Osteoblast (primary cell): ENCODE results near the gene TSEN2. TPM values are rescaled to one million over a fixed set of nuclear protein-coding genes. Genes with fewer than 3 reads are reported as not detected.

Experiments used
- DNase-seq: peaks from one replicate; pipeline ENCODE4 v3.0.0; 2011; ENCODE audit warnings: low spot score, mixed read lengths; ENCODE audit not compliant: insufficient read length; ENCODE audit errors: missing footprints
- H2AFZ ChIP-seq: 2 replicates; pipeline ENCODE4 v1.6.0; 2011; ENCODE audit warnings: mild to moderate bottlenecking, low read length
- H3K27ac ChIP-seq: 2 replicates; pipeline ENCODE4 v1.5.1; 2011; ENCODE audit warnings: mild to moderate bottlenecking, low read depth, low read length, moderate library complexity
- H3K27me3 ChIP-seq: 2 replicates; pipeline ENCODE4 v1.6.0; 2012; ENCODE audit warnings: mild to moderate bottlenecking, control low read depth, inconsistent platforms, low read length, moderate library complexity; ENCODE audit not compliant: insufficient read depth
- H3K36me3 ChIP-seq: 2 replicates; pipeline ENCODE4 v1.5.1; 2011; ENCODE audit warnings: mild to moderate bottlenecking, low read length, control low read depth, moderate library complexity; ENCODE audit not compliant: insufficient read depth
- H3K4me1 ChIP-seq: 2 replicates; pipeline ENCODE4 v1.5.1; 2011; ENCODE audit warnings: mild to moderate bottlenecking, low read length, control low read depth, moderate library complexity; ENCODE audit not compliant: insufficient read depth
- H3K4me2 ChIP-seq: 2 replicates; pipeline ENCODE4 v1.6.0; 2011; ENCODE audit warnings: mild to moderate bottlenecking, low read length; ENCODE audit not compliant: insufficient read depth
- H3K4me3 ChIP-seq: fragments of 200-600 bp; sonication (generic); 3 replicates; pipeline ENCODE4 v1.5.1; 2012; ENCODE audit warnings: mild to moderate bottlenecking, low read length, inconsistent platforms; ENCODE audit not compliant: insufficient read depth
- H3K79me2 ChIP-seq: 2 replicates; pipeline ENCODE4 v1.6.0; 2012; ENCODE audit warnings: mild to moderate bottlenecking, low read length, control low read depth, inconsistent platforms; ENCODE audit not compliant: insufficient read depth
- H3K9me3 ChIP-seq: 2 replicates; pipeline ENCODE4 v1.5.1; 2011; ENCODE audit warnings: low read depth, low read length, control low read depth
- H4K20me1 ChIP-seq: 2 replicates; pipeline ENCODE4 v1.6.0; 2012; ENCODE audit warnings: mild to moderate bottlenecking, low read length, control low read depth; ENCODE audit not compliant: insufficient read depth
- CTCF ChIP-seq: IDR thresholded peaks from 2 replicates; pipeline ENCODE4 v1.5.1; 2011; ENCODE audit warnings: mild to moderate bottlenecking, low read depth, low read length, moderate library complexity; ENCODE audit errors: extremely low read depth
- total RNA-seq: library from RNA; depleted of rRNA; stranded (reverse); fragments of >200 nt; gene quantifications from 2 replicates; pipeline ENCODE4 v1.2.3, GENCODE V29; 2012

The TSEN2 gene
- total RNA-seq, 1 donor = 13.0 TPM

GRCh38 chr3:12544652-12545472, 60.6 kb downstream of the TSEN2 start:
- DNase-seq = no peak
- no peak overlapping the region for H2AFZ ChIP-seq

GRCh38 chr3:12545473-12545791, 61.2 kb downstream of the TSEN2 start, which contains the start of gene MKRN2OS:
MKRN2OS (minus strand) TSS chr3:12545499; CDS start chr3:12545464, 35 bp downstream.
- no peak for TF ChIP-seq CTCF
- H3K27me3 ChIP-seq = peaks cover 5% of the 10 kb centered on the region
- H3K4me1 ChIP-seq = no peaks in the 10 kb centered on the region

More at GRCh38 chr3:12544652-12545472, 60.6 kb downstream of the TSEN2 start:
- Histone ChIP-seq H3K27me3 (peaks cover 1% of the 10 kb centered on the region), H3K9me3 (no peaks in the 10 kb centered on the region), H4K20me1 (no peaks in the 10 kb centered on the region), H3K4me2 (no peak overlapping the region), H3K27ac (no peak overlapping the region), H3K79me2 (no peaks in the 10 kb centered on the region), H3K4me3 (no peak overlapping the region), H3K36me3 (no peaks in the 10 kb centered on the region), H3K4me1 (no peaks in the 10 kb centered on the region)
- no peak for TF ChIP-seq CTCF

GRCh38 chr3:12549971-12550760, 65.9 kb downstream of the TSEN2 start:
- no peaks in the 10 kb centered on the region for H3K36me3 ChIP-seq
- H2AFZ ChIP-seq = peak overlapping the region; percentile 47
- H3K27ac ChIP-seq = no peak overlapping the region
- H3K9me3 ChIP-seq = no peaks in the 10 kb centered on the region
- no peaks in the 10 kb centered on the region for H3K4me1 ChIP-seq
- TF ChIP-seq CTCF = no peak
- H3K4me2 ChIP-seq = peak overlapping the region; percentile 9
- no peak overlapping the region for H3K4me3 ChIP-seq
- H3K79me2 ChIP-seq = no peaks in the 10 kb centered on the region
- H3K27me3 ChIP-seq = peaks cover 5% of the 10 kb centered on the region
- no peaks in the 10 kb centered on the region for H4K20me1 ChIP-seq
- DNase-seq = no peak

More at GRCh38 chr3:12545473-12545791, 61.2 kb downstream of the TSEN2 start, which contains the start of gene MKRN2OS:
- no peak within 1 kb of the TSS for H3K4me3 ChIP-seq
- no peak within 1 kb of the TSS for H3K4me2 ChIP-seq
- H3K36me3 ChIP-seq = no peaks in the 10 kb centered on the region
- no peaks in the 10 kb centered on the region for H3K79me2 ChIP-seq
- no peak within 1 kb of the TSS for H3K27ac ChIP-seq
- DNase-seq = peak; percentile 23
- no peaks in the 10 kb centered on the region for H4K20me1 ChIP-seq
- no peak within 1 kb of the TSS for H2AFZ ChIP-seq
- no peaks in the 10 kb centered on the region for H3K9me3 ChIP-seq

- no peak for TF ChIP-seq CTCF
- H3K27me3 ChIP-seq = peaks cover 5% of the 10 kb centered on the region
Observed at GRCh38 chr3:12553921-12554391, 69.7 kb downstream of the TSEN2 start.

More at GRCh38 chr3:12553921-12554391, 69.7 kb downstream of the TSEN2 start:
- peaks cover 9% of the 10 kb centered on the region for H3K4me1 ChIP-seq
- H4K20me1 ChIP-seq = peaks cover 8% of the 10 kb centered on the region
- H3K4me2 ChIP-seq = peak overlapping the region; percentile 85
- no peaks in the 10 kb centered on the region for H3K9me3 ChIP-seq
- peak overlapping the region; percentile 91 for H2AFZ ChIP-seq
- no peaks in the 10 kb centered on the region for H3K36me3 ChIP-seq
- DNase-seq = peak; percentile 46
- H3K79me2 ChIP-seq = peaks cover 20% of the 10 kb centered on the region
- H3K27ac ChIP-seq = no peak overlapping the region
- H3K4me3 ChIP-seq = peak overlapping the region; percentile 77
